ENCODE measurements around the gene SBF2.
"Not testable (repeated sequence)": the region's sequence is repeated elsewhere in the genome, so short reads cannot be mapped to it uniquely, and the experiment has no call there.

The SBF2 gene

GRCh38 chr11:10261821-10262220, 32.2 kb downstream of the SBF2 start:
- no peak for DNase-seq

DNA sequence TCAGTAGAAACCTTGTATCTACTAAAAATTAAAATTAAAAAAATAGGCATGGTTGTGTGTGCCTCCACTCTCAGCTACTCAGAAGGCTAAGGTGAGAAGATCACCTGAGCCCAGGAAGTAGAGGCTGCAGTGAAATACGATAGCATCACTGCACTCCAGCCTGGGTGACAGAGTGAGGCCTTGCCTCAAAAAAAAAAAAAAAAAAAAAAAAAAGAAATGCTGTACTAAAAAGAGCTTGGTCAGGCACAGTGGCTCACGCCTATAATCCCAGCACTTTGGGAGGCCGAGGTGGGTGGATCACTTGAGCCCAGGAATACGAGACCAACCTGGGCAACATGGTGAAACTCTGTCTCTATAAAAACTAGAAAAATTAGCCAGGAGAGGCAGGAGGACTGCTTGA, 36.5 kb downstream of the SBF2 start:
- DNase-seq, result no peak

GRCh38 chr11:10255388-10256125, 38.5 kb downstream of the SBF2 start:
- no peak for DNase-seq

DNA sequence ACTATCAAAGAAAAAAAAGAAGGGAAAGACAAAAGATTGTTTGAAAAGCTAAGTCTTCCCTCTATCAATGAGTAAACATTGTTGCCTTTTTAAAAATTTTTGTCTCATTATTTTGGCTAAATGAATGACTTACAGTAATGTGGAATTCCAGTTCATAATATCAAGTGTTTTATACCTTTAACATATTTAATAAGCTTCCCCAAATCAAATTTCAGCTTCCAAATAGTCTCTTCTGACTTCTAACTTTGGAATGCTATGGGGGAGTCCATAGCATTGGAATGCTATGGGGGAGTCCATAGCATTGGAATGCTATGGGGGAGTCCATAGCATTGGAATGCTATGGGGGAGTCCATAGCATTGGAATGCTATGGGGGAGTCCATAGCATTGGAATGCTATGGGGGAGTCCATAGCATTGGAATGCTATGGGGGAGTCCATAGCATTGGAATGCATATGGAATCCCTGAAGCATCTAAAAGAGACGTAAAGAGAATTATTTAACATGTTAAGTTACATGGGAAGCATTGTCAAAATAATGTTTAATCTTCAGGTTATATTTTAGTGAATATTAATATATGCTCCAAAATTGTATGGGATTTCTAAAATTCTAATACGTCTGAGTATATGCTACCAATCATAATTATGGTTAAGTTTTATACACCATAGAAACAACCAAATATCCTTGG, 44.4 kb downstream of the SBF2 start:
- DNase-seq, result not testable (repeated sequence)

DNA sequence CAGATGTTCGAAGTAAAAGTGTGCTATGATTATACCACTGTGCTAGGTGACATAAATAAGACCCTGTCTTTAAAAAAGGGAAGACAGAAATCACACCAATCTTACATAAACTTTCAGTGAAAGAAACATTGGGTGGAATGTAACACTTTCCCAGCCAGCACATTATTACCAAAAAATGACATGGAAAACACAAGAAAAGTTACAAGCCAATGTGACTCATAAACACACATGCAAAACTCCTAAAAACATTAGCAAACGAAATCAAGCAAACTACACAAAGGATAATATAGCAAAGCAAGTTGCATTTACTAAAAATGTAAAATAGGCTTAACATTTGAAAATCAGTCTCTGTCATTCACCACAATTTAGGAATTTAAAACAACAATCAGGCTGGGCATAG, 47.0 kb downstream of the SBF2 start:
- no peak for DNase-seq

DNA sequence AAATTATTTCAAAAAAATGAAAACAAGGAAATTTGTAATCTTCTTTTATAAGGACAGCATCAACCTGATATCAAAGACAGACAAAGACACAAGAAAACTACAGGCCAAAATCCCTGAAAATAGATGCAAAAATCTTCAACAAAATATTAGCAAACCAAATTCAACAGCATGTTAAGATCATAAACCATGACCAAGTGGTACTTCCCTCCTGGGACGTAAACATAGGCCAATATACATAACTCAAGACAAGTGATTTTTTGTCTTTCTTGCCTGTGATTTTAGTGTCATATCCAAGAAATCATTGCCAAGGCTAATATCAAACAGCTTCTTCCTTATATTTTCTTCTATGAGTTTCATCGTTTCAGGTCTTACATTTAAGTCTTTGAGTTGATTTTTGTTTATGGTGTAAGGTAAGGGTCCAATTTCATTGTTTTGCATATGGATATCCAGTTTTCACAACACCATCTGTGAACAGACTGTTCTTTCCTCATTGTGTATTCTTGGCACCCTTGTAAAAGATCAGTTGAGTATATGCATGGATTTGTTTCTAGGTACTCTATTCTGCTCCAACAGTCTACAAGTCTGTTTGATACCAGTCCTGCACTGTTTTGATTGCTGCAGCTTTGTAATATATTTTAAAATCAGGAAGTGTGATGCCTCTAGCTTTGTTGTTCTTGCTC, 50.0 kb downstream of the SBF2 start:
- no peak for DNase-seq

GRCh38 chr11:10236840-10237239, 57.2 kb downstream of the SBF2 start:
- no peak for DNase-seq

DNA sequence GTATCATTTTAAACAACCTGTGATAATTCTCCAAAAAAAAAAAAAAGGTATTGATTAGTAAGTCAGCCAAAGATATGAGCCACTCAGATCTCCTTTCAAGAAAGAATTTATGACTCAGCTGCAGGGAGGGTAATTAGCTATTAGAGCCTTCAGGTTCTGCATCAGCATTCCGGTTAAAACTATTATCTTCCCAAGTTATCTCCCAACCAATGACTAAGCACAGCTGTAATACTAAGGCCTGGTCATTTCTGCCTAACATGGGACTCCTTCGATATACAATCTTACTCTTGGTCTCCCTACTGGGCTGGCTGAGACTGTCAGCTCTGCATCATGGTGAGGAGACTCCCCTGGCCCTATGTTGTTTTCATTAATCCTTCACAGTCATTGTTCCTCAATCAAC, 60.4 kb downstream of the SBF2 start:
- no peak for DNase-seq

GRCh38 chr11:10232756-10233155, 61.3 kb downstream of the SBF2 start:
- no peak for DNase-seq

- DNase-seq, result not testable (repeated sequence)
These were observed 62.2 kb downstream of the SBF2 start for GRCh38 chr11:10231803-10232202.

DNA sequence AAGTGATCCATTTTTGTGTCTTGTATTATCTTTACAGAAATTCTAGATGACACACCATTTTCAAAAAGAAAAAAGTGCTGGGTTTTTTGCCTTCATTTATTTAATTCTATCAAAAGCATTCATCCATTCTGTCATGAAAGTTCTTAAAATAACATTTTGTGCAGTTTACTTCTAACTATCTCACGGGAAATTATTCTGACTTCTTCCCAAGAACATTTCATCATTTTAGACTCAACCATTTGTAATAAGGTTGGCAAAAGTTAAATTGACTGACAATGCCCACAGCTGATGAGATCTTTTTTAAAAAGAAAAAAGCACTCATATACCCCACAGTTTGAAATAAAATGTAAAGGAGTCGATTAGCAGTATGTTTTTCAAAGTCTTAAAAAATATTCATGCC, 68.5 kb downstream of the SBF2 start:
- DNase-seq, result no peak

DNA sequence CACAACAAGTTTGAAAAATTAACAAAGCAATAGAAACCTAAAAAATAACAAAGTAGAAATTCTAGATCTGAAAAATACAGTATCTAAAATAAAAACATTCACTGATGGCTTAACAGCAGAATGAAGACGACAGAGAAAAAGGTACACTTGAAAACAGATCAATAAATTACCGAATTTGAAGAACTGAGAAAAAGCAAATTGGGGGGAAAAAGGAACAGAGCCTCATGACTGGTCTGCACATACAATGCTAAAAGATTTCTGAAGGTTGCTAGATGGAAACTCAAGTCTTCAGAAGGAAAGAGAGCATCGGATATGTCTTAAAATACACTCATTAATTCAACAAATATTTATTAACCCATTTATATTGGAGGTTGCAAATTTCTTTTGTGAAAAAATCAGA, 71.6 kb downstream of the SBF2 start:
- DNase-seq, result no peak

- no peak for DNase-seq
These were observed 72.7 kb downstream of the SBF2 start for GRCh38 chr11:10221342-10221741.

- no peak for DNase-seq
These were observed 82.5 kb downstream of the SBF2 start for GRCh38 chr11:10211470-10211869.

DNA sequence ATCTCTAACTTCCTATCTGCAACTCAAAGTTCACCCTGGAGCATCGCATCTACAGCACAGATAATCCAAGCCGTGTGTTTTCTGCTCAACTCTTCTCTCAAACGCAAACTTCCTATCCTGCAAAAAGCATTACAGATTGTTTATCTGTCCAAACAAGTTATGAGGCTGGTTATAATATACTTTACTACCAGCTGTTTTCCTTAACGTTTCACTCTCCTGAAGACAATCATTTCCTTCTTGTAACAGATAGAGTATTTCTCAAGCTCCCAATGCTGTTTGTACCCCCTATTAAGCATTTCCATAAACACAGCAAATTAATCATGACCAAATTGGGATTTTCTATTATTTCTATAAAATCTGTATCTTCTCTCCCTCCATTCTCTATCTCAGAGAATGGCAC, 84.7 kb downstream of the SBF2 start:
- DNase-seq, result no peak

- DNase-seq, result no peak
These were observed 85.9 kb downstream of the SBF2 start for GRCh38 chr11:10208131-10208575.

DNA sequence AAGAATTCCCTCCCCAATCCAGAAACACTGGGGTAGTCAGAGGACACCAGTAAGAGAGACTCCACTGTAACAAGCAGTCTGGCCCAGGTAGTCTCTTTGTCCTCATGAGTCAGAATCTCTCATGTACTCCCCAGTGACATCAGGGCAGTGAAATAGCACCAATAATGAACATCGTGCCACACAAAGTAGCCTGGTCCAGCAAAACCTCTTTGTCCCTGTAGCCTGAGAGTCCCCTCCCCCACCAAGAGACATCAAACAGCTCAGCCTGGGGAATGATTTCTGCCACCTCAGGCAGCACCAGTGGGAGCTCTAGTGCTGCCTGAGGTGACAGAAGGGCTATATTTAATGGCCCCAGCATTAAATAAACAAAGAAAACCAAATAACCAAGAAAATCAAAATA, 88.1 kb downstream of the SBF2 start:
- no peak for DNase-seq

DNA sequence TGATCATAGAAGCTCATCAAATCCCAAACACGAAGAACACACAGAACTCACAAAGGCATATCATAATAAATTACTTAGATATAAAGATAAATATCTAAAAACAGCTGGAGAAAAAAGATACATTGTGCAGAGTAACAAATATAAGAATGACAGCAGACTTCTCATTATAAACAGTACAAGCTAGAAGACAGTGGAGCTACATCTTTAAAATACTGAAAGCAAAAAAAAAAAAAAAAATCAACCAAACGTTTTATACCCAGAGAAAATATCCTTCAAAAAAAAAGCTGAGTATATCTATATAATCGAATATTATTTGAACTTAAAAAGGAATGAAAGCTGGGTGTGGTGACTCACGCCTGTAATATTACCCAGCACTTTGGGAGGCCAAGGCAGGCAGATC, 90.0 kb downstream of the SBF2 start:
- no peak for DNase-seq

DNA sequence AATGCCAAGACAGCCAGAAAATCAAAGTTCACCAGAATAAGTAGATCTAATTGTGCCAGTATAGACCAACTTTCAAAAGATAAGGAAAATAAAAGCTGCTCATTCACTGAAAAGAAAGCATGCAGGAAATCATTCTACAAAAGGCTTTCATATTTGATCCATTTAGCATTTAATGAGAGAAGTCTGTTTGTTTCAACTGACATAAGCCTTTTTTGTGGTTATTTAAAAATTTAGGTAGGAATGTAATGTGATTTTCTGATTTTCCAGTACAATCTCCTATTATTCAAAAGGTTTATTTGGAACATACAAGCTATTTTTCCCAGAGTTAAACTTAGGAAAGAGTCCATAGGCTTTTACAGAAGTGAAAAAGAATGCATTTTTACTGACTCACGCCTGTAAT, 92.7 kb downstream of the SBF2 start:
- DNase-seq, result no peak

GRCh38 chr11:10197091-10197490, 96.9 kb downstream of the SBF2 start:
- no peak for DNase-seq

- no peak for DNase-seq
These were observed 102.0 kb downstream of the SBF2 start for GRCh38 chr11:10192036-10192435.

GRCh38 chr11:10181811-10182210, 112.2 kb downstream of the SBF2 start:
- no peak for DNase-seq

- DNase-seq, result no peak
These were observed 129.4 kb downstream of the SBF2 start for GRCh38 chr11:10164621-10165020.

DNA sequence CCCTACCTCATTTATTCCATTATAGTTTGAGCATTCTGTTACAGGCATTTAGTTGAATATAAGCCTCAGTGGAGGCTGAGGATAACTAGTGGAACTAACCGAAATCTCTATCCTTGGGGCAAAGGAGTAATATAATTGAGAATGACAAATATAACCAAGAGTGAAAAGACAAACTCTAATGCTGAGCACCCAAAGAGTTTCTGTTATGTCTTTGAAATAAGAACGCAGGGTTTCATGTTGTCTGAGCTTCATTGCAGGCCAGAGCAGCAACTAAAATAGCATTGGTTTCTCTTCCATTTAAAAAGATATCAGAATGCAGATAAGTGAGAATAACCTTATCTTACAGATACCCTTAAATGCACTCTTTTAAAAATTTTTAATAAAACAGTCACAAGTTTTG, 131.8 kb downstream of the SBF2 start:
- DNase-seq, result no peak

Measured in NCI-H1092 (cell line).